Cortex of kidney (tissue), 1 donor: ENCODE data around the gene SLC45A1.

ENCODE experiments used
- DNase-seq: peaks from one replicate; lab custom pipeline; 2025; lab: John Stamatoyannopoulos, UW

The SLC45A1 gene

DNA sequence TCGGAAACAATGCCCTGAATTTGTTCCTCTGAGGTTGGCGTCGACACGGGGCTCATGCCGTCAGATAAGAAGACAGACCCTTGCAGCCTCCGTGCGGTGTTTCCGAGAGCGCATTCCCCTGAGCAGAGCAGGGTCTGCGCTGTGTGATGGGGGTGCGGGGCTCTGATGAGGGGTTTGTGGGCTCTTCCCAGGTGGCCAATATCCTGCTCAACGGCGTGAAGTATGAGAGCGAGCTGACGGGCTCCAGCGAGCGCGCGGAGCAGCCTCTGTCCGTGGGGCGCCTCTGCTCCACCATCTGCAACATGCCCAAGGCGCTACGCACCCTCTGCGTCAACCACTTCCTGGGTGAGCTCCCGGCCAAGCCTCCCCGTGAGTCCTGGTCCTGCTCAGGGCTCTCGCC, 17.3 kb downstream of the SLC45A1 start:
- DNase-seq = no peak

DNA sequence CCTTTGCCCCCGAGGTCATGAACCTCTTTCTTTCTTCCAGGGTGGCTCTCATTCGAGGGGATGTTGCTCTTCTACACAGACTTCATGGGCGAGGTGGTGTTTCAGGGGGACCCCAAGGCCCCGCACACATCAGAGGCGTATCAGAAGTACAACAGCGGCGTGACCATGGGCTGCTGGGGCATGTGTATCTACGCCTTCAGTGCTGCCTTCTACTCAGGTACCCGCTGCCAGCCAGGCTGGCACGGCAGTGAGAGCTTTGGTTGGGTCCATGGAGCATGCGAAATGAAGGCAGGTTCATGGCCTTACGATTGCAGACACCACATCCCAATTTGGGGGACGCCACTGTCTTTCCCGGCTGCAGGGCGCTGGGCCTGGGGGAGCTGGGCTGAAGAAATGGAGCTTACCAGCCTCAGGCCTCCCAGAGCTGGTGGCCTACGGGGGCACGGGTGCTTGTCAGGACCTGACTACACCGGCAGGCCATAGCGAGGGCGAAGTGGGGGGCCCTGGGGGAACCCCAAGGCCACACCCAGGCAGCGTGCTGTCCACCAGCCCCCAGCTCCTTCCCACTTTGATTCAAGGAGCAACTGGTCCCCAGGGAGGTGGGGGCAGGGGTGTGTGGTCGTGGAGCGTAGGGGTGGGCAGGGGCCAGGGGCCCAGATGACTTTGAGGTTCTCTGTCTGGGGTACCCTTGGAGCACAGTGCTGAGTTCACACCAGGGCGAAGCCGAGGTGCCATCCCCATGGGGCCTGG, 20.0 kb downstream of the SLC45A1 start:
- no peak for DNase-seq

DNA sequence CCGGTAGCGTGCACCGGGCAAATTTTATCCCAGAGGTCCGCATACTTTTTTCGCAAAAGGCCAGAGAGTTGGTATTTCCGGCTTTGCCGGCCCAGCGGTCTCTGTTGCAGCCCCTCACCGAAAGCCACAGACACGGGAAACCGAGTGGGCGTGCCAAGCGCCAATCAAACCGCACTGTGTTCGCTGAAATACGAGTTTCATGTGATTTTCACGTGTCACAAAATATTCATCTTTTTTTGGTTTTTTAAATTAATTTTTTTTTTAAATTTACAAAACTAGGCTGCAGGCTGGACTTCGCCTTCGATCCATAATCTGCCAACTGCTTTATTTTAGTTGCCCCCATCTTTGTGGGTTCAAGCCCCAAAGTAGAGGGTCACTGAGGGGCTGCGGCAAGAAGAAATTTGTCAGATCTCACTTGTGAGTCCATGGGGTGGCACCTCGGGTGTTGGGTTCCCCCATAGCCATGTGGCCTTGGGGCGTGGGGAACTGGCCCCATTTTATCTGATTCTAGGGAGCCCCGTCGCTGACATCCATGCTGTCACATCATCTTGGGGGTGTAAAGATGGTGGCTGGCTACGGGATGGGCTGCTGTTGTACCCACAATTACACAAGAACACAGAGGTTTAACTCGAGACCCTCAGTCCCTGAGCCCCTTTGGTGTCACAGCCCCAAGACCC, 20.8 kb downstream of the SLC45A1 start:
- no peak for DNase-seq

DNA sequence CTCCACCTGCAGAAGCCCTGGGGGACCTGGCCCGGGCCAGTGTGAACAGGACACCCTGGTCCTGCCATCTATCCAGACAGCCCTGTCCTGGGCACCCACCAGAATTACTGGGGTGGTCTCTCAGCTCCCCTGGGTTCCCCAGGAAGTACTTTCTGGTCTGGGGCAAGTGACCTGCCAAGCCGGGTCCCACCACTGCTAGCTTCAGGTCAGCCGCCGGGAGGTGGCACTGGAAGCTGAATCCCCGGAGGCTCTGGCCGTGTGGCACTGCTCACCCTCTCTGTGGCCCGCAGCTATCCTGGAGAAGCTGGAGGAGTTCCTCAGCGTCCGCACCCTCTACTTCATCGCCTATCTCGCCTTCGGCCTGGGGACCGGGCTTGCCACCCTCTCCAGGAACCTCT, 21.3 kb downstream of the SLC45A1 start:
- no peak for DNase-seq

DNA sequence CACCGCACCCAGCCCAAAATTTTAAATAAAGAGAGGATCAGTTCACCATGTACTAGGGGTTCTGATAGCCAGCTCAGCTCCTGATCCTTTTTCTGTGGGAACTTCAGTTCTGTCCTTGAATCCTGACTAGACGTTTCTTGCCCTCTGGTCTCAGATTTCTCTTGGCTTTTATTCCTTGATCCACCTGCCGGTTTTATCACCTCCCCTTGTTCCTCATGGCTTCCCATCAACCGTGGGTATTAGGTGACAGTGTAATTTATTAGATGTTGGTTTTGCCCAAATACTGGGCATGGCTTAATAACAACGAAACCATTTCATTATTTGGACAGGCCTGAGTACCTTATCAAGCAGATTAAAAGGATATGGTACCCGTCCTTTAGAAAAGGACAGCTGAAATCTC, 22.5 kb downstream of the SLC45A1 start:
- DNase-seq = no peak

DNA sequence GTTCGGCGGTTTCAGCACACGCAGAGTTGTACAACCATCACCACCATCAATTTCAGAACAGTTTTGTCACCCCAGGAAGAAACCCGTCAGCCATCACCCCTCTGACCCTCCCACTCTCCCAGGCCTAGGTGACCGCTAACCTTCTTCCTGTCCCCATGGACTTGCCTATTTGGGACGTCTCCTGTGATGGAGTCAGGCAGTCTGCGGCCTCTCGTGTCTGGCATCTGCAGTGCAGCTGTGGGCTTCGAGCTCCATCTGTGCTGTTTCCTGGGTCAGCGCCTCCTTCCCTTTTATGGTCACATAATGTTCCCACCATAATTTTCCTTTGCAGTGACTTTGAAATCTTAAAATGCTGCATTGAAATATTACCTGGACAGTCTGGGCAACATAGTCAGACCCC, 24.4 kb downstream of the SLC45A1 start:
- no peak for DNase-seq

DNA sequence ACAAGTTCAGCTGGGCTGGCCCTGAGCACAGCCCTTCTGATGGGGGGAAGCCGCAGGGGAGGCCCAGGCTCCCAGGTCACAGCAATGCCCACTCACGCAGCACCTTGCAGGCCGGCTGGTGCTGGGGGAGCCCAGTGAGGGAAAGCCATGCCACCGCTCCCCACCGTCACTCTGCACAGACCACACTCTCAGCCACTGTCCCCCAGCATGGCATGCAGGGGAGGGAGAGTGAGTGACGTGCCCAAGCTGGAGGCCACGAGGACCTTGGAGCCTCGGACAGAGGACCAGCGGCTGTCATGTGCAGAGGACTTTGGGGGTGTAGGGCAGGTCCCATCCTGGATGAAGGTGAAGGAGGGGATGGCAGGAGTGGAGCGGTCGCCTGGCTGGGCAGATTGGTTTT, 25.1 kb downstream of the SLC45A1 start:
- DNase-seq = no peak

DNA sequence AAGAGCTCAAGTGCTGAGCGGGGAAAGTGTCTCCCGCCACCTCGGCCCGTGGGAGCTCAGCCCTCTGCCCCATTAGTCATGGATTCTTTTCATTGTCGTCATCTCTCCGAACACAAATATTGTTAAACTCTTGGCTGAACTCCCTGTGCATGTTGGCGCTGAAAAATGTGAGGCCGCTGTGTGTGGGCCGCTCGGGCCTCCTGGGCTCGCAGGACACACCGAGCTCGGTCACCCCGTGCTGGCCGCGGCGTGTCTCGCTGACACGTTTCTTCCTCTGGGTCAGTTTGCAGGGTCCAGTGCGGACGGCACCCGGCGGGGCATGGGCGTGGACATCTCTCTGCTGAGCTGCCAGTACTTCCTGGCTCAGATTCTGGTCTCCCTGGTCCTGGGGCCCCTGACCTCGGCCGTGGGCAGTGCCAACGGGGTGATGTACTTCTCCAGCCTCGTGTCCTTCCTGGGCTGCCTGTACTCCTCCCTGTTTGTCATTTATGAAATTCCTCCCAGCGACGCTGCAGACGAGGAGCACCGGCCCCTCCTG, 25.6 kb downstream of the SLC45A1 start:
- no peak for DNase-seq

DNA sequence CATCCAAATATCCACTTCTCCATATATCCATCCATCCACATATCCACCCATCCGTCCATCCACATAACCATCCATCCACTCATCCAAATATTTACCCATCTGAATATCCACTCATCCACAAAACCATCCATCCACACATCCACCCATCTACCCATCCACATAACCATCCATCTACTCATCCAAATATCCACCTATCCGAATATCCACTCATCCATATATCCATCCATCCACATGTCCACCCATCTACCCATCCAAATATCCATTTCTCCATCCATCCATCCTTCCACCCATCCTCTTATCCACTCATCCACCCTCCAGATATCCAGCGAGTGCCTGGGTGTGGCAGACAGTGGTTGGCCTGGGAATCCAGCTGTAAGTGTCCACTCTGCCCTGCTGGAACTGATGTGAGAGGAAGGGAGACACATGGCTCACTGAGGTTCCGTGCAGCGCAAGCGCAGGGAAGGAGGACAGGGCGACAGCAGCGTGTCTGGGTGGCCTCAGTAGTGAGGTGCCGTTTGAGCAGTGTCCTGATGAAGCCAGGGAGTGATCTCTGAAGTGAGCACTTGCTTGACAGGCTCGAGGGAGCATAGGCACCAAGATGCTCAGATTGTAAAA, 27.1 kb downstream of the SLC45A1 start:
- DNase-seq = no peak

DNA sequence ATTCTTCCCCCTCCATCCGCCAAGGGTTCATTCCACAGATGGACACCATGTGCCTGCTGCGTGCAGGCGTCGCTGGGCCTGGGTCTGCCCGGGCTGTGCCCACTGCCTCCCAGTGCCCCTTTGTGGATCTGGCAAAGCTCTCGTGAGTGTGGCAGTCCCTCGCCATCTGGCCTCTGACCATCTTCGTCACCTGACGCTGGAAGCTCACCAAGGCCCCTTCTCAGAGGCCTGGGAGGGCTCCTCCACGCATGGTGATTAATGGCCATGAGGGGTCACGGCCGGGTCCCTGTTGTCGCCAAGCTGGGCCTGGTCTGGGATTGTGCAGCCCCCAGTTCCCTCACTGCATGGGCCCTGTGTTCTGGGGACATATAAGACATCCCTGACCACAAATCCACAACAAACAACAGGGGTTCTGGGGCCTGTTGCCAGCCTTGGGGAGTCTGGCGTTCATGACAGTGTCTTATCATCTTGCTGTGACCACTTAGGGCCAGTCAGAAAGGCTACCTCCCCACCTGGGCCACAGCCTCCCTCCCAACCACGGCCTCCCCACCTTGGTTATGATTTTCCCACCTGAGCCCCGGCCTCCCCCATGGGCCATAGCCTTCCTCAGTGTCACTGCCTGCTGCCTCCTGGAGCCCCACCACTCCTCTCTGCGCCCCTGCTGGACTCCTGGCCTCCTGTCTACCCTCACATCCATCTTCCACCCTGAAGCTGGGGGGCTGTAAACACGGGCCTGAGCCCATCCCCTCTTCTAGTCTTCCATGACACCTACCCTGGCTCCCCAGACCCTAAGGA, 27.9 kb downstream of the SLC45A1 start:
- DNase-seq = no peak

DNA sequence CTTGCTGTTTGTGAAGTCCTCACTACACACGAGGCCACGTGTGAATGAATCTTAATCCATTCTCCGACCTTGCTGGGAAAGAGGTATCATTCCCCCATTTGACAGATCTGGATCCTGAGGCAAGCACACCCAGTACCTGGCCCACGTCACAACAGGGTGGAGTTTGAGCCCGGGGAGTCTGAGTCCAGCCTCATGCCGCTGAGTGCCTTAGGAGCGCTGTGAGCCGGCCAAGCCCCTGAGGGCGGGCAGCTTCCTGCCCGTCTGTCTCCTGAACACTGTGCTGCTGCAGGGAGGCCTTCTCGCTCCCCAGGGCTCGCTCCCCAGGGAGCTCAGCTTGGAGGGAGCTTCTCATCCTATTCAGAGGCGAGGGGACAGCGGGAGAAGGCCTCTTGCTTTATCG, 29.7 kb downstream of the SLC45A1 start:
- no peak for DNase-seq

DNA sequence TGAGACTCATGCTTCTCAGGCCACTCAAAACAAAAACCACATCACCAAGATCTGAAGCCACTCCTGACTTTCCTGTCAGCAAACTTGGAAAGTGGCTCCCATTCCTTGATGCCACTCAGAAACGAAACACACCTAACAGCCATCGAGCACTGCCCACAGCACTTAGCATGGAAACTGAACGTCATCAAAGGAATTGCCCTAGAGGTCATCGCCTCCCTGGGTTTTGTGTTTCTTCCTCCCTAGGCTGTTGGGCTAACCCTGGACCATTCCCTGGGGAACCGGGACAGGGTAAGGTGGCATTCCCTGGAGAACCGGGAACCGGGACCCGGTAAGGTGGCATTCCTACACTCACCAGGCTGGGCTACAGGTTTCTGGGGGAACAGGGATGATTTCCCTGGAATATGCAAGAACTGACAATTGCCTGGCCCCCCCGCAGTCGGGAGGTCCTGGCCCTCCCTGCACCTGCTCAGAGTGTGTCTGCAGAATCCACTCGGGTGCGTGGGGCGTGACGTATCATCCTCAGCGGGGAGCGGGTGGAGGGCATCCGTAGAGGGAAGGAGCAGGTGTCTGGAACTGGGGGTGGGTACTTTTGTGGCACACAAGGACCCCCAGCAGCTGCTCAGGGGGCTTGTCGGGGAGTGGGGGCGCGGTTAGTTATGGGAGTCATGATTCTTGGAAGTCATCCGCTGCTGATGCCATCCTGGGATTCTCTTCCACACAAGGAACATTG, 30.3 kb downstream of the SLC45A1 start:
- DNase-seq = no peak

DNA sequence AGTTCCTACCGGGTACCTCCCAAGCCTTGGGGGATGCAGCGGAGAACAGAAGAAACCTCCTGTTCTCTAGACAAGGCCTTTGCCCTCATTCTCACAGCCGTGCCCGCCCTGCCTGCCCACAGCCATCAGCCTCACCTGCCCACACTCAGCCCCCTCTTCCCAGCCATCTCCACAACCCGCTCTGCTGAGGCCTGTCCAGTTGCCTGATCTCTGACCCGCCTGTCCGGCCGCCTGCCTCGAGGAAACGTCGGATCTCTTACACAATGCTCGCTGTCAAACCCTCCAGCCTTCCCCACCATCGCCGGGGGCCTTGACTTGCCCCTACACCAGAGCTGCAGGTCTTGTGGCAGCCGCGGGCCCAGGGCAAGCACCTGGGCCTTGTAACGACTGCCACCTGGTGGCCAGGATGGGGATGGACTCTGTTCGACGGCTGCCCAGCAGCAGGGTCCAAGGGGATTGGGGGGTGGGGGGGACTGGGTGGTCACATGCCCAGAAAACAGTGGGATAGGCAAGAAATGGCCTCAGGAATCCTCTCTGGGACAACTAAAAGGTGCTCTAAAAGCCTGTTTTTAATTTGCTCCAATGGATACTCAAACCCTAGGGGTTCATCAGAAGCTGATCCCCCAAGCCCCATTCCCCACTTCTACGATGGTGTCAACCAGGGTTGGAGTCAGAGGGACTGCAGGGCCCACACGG, 31.0 kb downstream of the SLC45A1 start:
- DNase-seq = no peak

DNA sequence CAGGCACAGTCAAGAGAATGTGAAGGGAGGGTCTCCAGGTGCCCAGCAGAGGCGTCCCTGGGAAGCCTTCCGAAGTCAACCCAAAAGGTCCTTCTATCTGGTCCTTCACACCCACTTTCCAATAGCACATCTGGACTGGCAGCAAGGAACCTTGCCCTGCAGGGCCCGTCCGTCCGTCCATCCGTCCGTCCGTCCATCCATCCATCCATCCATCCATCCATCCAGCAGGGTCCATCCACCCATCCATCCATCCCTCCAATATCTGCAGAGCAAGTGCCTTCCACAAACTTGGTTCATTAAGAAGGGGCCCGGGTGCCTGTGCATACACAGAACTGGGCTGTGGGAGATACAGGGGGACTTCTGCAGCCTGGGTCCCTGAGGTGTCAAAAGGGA, 31.6 kb downstream of the SLC45A1 start:
- DNase-seq = no peak

DNA sequence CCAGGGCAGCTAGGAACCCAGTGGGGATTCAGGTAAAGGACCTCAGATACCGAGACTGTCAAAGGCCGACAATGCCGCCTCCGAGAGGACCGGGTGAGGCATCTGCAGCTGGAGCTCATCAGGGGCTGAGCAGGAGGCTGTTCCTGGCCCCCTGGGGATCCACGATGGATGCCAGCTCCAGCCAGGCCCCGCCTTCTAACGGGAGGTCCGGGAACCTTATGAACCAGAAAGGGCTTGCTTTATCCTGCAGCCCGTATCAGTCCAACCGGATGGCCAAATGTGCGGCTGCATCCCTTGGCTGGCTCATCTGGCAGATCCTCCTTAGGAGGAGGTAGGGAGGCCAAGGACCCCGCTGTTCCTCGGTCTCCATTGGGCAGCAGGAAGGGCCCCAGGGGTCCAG, 32.0 kb downstream of the SLC45A1 start:
- DNase-seq = no peak

DNA sequence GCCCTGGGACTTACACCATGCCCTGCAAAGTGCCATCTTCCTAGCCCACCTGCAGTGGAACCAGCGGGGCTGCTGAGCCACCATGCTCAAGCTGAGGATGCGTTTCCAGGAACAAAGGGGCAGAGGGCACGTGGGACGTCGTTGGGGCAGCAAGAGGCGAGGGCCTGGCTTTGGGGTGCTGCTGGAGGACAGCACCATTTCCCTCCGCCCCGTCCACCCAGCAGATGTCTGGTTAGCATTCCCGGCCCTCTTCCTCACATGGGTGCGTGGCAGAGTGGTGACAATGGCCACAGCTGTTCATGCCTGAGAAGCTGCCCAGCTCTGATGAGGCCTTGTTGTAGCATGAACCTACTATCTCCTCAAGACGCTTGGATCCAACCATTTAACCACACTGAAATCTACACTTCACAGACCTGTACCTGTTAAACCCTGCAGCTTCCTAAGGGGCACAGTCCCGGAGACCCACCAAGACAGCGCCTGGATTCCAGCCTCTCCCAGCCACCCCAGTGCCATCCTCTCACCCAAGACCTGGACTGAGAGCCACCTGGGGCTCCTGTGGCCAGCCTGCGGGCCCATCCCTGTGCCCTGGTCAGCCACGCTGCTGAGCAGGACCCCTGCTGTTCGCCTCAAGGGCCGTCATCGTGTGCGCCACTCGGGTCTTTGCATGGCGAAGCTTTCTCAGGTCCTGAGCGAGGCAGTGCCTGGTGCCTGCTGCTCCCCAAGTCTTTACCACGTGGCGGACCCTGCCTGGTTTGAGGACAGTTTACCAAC, 33.2 kb downstream of the SLC45A1 start:
- DNase-seq = no peak

DNA sequence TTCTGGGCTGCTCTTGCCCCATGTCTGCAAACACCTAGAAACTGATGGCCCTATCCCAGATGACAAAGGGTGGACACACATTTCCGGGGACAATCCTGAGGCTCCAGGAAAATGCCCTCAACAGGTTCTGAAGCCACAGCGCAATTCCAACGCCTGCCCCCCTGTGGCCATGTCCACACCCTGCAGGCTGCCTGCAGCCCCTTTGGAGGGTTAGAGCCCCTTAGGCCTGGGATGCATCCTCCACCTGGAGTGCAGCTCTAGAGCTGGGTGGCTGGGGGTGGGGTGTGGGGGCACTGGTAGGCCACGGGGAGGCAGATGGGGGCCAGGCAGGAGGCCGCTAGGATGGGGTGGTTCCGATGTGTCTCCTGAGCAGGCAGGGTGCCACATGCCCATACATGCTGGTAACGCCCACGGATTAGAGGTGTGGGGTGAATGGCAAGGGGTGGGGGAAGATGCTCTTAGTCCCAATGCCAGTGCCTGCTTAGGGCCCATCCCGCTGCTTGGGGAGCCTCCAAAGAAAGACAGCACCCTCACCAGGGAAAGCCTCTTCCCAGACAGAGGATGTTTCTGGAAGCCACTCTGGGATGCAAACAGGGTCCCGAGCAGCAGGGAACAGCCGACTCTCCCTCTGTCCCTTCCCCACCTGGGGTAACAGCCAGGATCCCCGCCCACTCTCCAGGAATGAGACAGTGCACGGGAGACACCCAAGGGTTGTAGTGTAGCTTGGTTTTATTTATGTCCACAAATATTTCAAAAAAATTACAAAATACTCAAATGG, 34.0 kb downstream of the SLC45A1 start:
- no peak for DNase-seq

DNA sequence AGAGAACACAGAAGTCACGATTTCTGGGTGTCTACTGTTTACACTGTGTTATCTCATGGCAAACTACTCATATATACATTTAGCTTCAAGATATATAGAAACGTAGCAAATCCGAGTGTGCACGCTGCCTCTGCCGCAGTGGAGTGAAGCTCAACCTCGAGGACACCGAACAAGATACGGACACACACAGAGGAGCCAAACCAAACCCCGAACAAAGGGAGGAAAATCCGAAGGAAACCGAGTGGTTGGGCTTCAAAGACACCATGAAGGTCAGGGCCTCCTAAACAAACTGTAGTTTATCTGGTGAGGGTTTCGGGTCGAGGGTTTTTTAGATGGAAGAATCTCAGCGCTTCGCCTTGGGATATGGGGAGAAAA, 34.5 kb downstream of the SLC45A1 start:
- no peak for DNase-seq
